GM19372 (cell line): ENCODE measurements around the gene LDLRAD3.

Experiments
- ATAC-seq: cut with Tn5 transposase; IDR thresholded peaks from one replicate; pipeline ENCODE4 v1.9.1; 2021; ENCODE audit warnings: mild to moderate bottlenecking, low read depth, moderate library complexity; ENCODE audit not compliant: unreplicated experiment

LDLRAD3 gene

DNA sequence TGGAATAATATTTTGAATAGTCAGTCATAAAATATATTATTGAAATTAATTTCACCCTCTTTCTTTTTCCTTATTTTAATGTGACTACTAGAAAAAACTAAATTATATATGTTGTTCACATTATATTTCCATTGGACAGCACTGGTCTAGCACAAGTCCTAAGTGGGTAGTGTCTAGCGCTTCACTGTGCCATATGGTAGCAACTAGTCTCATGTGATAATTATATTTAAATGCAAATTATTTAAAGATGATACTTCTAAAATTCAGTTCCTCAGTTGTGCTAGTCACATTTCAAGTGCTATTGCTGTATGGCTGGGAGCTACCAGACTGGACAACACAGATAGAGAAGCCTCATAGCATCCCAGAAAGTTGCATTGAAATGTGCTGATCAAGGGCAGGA lies 19.1 kb upstream of the LDLRAD3 start:
- no peak for ATAC-seq

DNA sequence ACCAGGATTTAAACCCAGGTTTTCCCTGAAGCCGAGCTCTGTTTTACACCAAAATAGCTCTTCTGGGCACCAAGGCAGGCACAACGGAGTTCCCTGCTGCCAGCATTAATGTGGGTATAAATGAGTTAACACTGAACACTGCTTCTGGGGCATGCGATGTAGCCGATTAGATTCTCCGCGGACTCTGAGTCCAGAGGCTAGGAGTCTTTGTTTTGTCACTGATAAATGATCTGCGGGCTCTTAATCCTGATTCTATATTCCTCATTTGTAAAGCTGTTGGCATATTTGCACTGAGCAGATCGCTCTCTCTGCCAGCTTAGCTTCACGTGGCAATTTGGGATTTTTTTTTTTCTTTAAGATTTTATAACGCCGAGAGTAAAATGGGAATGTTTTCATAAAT lies 16.8 kb upstream of the LDLRAD3 start:
- no peak for ATAC-seq

DNA sequence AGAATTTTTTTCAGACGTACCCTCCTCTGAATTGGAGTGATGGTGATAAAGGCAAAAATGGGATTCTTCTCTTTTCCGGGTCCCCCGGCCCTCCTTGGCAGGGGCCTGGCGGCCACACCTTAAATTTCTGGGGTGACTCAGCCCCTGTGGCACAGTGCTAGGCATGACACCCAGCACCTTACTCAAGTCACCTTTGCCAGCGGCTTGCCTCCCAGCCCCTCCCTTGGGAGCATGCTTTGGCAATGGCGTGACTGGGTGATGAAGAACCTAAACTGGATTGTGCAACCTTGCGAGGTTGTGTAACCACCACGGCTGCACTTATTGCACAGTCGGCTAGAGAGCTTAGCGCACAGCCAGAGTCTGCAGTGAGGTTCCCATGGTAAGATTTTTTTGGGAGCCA lies 16.2 kb upstream of the LDLRAD3 start:
- ATAC-seq: no peak

DNA sequence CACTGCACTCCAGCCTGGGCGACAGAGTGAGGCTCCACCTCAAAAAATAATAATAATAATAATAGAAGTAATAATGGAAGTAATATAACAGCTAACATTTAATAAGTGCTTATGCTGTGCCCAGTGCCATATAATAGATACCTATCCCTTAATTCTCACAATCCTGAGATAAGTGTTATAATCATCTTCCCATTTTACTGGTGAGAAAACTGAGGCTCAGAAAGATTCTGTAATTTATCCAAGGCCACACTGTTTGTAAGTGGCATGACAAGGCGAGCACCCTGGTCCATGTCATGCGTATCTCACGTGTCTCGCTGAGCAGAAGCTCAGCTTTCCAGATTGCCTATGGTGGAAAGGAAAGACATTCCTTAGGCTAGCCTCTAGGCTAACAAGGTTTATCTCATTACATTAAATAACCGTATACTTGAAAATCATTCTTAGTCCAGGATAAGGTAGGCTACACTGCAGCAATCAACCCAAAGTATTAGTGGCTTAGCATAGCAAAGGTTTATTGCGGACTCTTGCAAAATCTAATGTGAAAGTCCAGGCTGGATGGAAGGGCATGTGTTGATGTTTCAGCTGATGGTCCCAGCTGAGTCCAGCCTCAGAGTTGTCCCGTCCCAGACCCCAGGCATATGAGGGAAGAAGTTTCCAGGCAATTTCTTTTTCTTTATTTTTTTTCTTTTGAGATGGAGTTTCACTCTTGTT lies 15.0 kb upstream of the LDLRAD3 start:
- no peak for ATAC-seq

DNA sequence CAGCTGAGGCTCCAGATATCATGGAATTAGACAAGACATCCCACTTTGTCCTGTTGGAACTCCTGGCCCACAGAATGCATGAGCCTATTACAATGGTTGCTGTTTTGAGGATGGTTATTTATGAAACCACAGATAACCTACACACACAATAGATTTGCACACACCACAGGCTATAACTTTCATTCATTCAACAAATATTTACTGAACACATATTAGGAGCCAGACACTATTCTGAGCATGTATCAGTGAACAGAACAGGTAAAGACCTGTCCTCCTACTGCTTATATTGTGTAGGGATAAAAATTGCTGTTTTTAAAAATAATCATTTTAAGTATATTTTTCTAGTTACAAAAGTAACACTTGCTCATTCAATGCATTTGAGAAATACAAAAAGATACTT lies 13.4 kb upstream of the LDLRAD3 start:
- no peak for ATAC-seq

DNA sequence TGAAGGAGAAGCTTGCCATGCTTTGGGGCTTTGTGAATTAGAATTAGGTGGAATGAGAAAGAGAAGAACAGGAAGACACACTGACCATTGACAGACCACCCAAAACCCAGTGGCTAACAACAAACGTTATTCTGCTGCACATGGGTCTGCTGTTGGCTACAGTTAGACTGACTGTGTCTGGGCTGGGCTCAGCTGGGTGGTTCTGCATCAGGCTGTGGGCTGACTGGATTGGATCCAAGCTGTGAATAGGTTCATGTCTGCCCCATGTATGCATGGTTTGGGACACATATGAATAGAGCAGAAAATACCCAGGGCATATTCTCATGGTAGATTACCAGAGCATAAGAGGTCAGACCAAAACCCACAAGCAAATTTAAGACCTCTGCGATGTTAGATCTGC lies 11.7 kb upstream of the LDLRAD3 start:
- no peak for ATAC-seq

DNA sequence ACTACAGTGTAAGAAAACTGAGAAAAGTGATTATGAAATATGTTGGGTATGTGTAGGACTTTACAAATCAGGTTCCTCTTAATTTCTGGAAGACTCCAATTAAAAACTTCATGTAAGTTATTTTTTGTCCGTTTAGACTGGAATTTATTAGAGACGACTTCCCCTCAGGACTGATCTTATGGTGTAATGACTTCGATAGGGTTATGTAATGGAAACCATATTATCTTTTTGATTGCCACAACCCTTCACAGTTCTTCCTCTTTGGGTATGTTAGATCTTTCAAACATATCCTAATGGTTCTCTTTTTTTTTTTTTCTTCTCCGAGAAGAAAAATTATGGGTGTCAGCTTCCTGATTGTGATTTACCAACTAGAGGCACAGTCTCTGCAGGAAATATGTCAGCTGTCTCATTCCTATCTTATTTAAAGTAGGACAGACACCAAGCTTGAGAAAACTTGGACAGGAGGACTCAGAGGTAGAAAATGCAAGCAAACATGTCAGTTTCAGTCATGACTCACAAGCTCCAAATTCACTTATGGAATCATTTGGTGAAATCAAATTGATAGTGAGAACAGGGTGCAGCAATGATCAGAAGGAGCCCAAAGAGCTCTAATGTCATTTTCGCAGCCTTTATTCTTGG lies 11.1 kb upstream of the LDLRAD3 start:
- ATAC-seq: no peak

DNA sequence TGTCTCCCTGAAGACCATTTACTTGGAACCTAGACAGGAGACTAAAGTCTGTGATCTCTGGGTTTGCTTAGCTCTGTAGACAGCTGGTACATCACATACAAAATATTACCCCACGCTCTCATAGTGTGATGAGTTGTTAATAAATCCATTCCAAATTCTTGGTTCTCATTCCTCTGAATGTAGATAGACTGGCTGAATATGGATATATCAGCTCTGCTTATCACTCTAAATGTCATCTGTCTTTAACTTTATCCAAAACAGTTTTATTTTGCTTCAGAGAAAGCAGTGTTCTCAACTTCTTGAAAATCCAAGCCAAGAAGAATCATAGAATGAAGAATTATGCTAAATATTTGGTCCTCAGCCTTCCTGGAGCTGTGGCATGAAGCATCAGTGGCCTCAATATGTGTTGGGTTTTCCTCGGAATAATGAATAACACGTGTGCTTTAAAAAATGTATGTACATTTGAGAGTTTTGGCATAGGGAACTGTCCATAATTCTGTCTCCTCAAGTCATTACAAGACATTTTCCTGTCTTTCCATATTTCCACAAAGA lies 10.5 kb upstream of the LDLRAD3 start:
- no peak for ATAC-seq

DNA sequence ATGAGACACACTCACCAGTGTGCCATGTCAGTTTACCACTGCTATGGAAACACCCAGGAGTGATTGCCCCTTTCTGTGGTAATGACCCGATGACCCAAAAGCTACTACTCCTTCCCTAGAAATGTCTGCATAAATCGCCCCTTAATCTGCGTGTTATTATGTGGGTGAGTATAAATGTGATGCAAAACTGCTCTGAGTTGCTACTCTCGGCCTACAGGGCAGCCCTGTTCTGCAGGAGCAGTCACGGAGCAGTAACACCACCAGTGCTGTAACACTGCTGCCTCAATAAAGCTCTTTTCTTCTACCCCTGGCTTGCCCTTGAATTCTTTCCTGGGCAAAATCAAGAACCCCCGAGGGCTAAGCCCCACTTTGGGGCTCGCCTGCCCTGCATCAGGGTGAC lies 9.6 kb upstream of the LDLRAD3 start:
- no peak for ATAC-seq

DNA sequence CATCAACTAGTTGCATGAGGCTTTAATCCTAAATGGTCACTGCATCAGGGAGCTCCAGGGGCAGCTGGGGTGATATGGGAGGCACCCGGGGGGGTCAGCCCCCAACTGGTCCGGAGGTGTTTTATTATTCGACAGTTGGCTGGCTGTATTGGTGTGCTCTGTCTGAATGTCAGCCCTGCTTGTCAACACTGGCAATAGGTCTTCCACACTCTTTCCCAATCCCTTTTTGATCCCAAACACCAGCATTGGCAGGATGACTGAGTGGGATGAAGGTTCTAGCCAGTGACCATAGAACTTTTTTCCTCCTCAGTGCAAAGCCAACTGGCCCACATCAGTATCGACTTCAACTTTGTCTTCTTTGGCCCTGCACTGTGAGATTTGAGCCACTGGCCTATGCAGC lies 8.9 kb upstream of the LDLRAD3 start:
- no peak for ATAC-seq

DNA sequence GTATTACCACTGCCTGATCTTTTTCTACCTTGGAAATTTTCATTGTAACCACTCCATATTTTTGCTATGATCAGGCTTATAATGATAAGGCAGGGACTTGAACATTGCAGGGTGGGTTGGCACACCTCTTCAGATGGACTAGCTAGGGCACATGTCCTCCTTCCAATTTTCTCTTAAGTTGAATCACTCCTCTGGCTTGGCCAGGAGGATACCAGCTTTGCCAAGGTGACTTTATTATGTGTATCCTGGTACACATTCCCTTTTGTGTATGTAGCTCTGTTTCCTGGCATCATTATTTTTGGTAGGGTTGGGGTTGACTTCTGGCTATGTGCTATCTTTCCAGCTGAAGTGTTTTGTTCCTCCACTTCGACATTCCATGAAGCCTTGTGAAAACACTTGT lies 8.5 kb upstream of the LDLRAD3 start:
- ATAC-seq: no peak

DNA sequence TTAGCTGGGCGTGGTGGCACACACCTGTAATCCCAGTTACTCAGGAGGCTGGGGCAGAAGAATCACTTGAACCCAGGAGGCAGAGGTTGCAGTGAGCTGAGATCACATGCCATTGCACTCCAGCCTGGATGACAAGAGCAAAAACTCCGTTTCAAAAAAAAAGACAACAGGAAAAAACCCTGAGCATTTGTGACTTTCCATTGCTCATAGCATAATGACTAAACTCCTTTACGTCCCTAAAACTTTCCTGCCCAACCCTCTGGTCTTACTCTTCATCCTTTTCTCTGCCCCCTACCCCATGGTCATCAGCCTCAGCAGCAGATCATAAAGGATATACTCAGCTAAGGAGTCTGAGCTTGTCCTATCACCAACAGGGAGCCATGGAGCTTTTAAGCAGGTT lies 6.8 kb upstream of the LDLRAD3 start:
- no peak for ATAC-seq

DNA sequence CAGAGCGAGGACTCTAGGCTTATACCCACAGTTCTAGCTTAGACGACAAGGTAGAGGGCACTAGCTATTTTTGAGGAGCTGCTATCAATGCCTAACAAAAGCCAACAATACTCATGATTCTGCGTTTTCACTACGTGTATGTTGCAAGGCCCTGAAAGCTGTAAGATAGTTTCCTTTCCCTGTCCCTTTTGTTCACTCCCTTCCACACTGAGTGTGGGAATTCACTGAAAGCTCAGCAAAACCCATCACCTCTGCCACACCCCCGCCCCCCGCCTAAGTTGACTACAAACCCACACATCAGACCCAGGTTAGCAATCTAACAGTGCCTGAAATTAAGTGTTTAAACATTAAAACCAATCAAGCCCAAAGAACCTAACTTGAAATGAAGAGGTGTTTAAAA lies 6.2 kb upstream of the LDLRAD3 start:
- ATAC-seq: no peak

DNA sequence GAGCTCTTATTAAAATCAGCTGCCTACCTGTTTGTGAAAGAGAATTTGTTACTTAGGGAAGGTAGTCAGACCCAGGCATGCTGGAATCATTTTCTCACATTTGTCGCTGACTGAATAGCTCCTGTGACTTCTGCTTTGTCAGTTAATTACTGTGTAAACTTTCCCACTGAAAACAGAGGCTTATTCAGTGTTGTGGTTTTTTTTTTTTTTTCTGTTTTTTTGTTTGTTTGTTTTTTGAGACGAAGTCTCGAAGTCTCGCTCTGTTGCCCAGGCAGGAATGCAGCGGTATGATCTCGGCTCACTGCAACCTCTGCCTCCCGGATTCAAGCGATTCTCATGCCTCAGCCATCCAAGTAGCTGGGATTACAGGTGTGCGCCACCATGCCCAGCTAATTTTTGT lies 5.6 kb upstream of the LDLRAD3 start:
- no peak for ATAC-seq

DNA sequence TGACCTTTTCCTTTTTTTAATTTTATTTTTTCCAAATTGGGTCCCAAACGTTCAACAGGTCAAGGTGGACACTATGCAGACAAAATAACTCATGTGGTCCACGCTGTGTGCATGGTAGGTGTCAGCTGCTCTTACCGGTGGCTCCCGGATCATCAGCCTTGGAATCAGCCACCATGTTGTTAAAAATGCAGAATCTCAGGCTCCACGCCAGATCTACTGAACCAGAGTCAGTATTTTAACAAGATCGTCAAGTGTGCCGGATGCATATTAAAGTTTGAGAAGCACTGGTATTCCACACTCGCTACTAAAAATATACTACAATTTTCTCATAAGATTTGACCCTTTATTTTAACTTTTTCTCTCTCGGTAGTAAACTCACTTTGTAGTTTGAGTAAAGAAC lies 553 bp upstream of the LDLRAD3 start:
- no peak for ATAC-seq

DNA sequence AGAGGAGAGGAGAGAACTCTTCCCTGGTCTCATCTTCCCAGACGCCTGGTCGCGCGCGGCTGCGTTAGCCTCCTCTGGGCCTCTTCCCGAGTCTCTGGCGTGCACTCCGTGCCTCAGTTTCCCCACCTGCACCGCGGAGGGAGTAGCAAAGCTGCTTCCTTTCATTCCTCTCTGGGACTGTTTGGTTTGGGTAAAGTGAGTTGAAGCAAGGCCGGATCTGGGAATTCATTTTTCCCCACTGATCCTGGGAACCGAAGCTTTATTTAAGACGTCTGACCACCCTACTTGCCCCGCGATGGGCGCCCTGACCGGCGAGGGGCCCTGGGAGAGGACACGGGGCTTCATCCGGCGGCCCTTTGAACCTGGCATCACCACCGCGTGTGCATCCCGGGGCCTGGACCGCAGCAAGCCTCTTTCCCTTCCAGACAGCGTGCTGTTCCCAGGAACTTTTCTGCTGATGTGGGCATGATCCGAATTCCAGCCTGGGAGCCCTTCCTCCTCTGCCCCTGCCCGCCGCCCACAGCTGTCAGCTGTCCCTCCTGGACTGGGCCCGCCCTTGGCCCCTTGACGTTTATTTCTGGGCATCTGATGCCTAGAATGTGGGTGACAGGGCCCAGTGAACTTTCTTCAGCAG lies 758 bp downstream of the LDLRAD3 start:
- no peak for ATAC-seq

DNA sequence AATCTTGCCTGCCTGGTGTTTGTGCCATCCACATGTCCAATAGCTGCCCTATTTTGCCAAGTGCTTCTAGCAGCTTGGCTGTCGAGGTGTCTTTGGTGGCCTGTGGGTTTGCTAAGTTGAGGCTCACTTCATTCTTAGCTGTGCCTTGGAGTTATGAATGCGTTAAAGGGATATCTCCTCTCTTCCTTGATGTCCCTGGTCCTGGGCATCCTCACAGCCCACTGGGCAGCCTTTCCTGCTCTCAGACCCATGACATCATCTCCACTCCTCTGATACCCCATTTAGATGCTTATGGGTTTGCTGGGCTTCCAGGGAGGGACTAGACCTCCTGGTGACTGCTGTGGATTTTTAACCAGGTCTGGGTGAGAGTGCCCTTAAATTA lies 1.3 kb downstream of the LDLRAD3 start:
- no peak for ATAC-seq

DNA sequence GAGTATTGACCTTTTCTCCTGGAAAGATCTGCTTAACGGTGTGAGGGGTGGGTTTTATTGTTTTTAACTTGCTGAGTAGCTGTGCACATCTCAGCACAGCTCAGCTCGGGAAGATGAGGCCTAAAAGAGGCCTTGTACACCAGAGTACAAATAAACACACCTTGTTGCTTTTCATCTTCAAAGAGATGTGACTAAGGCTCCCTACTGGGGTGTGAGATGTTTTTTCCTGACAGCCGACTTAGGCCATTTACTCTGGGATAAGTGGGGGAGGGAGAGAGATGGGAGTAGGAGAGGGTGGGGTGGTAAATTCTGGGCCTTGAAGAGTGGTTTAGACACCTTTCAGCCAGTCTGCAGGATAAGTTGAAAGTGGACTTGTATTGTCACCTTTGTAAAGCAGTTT lies 2.9 kb downstream of the LDLRAD3 start:
- ATAC-seq: no peak

DNA sequence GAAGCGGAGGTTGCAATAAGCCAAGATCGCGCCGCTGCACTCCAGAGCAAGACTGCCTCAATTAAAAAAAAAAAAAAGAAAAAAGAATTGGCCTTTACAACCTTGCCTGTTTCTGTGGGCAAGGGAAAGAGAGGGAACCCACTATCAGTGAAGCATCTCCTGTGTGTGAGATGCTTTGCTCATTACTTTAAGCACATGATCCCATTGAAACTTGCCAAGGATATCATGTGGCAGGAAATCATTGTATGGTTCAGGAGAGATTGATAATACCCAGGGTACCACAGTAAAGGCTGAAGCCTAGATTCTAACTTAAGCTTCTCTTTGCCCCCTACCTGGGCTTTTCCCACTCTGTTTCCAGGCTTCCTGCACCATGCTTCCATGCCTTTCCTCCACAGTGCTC lies 3.6 kb downstream of the LDLRAD3 start:
- no peak for ATAC-seq

DNA sequence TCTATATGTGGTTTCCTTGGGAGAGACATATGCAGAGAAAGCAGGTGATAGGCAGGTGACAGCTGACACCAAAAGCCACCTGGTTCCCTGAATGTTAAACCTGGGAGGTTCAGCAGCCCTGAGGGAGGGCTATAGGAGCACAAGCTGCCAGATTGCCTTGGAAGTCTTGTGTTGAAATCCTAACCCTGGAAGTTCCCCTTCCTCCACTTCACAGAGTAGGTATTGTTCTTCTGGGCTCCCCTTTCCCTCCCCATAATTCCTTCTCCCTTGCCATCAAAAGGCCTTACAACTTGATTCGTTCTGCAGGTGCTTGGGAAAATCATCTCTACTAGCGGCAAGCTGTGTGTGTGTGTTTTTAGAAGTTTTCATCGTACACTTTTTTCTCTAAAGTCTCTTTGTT lies 5.4 kb downstream of the LDLRAD3 start:
- ATAC-seq: no peak

DNA sequence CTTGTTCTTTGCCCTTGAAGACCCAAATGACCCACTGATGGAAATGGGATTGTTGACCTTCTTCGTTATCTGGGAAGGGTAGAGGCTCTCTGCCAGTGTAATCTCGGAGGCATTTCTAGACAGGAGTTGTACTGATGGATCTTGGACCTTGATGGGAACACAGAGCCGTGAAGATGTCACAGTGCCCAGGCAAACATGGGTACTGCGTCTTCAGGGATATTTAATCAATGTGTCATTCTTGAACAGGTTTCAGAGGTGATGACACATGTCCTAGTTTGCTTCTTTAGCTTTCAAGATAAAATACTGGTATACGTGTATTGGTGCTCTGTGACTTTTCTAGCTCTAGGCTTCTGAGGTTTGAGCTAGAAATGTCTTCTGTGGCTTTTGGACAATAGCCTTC lies 6.2 kb downstream of the LDLRAD3 start:
- ATAC-seq: no peak

DNA sequence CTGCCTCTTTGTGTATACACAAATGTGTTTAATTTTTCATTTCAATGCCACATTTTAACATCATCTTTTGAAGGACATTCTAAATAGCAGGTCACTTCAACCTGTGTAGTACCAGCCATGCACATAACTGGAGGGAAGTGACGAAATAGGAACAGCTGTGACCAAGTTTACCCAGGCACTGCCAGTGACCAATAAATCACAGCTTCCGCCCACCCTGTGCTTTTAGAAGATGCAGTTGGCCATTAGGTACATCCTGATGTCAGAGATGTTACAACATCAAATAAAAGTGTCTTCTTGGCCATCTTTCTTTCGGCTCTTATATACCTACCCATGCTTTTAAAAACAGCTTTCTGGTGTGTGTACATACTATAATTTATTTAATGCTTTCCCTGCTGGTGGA lies 7.8 kb downstream of the LDLRAD3 start:
- ATAC-seq: no peak
